GM12878 (cell line): Measurements from ENCODE around the gene SRM.
A peak's percentile ranks its signal among the peaks of the same experiment; 100 is the strongest.

Source experiments
- ATF2 ChIP-seq: IDR thresholded peaks from 2 replicates; pipeline ENCODE4 v1.6.1; 2012; ENCODE audit warnings: low read length, inconsistent platforms
- CBX5 ChIP-seq: sonication (generic); IDR thresholded peaks from 2 replicates; pipeline ENCODE4 v1.6.1; 2016; ENCODE audit warnings: low read depth, moderate library complexity, mild to moderate bottlenecking, inconsistent platforms
- CHD1 ChIP-seq: IDR thresholded peaks from 2 replicates; pipeline ENCODE4 v1.6.1; 2012; ENCODE audit warnings: low read depth, low read length, improper control_type of control experiment
- CTCF ChIP-seq, 3 experiments: IDR thresholded peaks in 2 of 3; conservative IDR thresholded peaks in 1 of 3; 2 replicates each; pipeline ENCODE4 v1.5.1; 2011; ENCODE audit warnings: low read depth in 3 of 3, low read length in 3 of 3, mild to moderate bottlenecking in 3 of 3, control low read depth in 2 of 3, moderate library complexity in 2 of 3, inconsistent platforms in 1 of 3, mixed read lengths in 1 of 3; ENCODE audit not compliant: control insufficient read depth in 2 of 3, insufficient read depth in 1 of 3; ENCODE audit errors: extremely low read depth in 1 of 3
- CUX1 ChIP-seq: IDR thresholded peaks from 2 replicates; pipeline ENCODE4 v1.6.1; 2012; ENCODE audit warnings: improper control_type of control experiment, low read depth, low read length; ENCODE audit not compliant: insufficient replicate concordance
- ETV6 ChIP-seq, 2 experiments: fragments of 450-650 bp in 1 of 2; IDR thresholded peaks in 1 of 2; conservative IDR thresholded peaks in 1 of 2; 2 replicates each; pipeline ENCODE4 v1.6.1; 2014; ENCODE audit warnings: antibody characterized with exemption in 1 of 2, borderline replicate concordance in 1 of 2, low read depth in 1 of 2, mild to moderate bottlenecking in 1 of 2, moderate library complexity in 1 of 2
- NFIC ChIP-seq: IDR thresholded peaks from 2 replicates; pipeline ENCODE4 v1.6.1; 2012; ENCODE audit warnings: low read depth, mild to moderate bottlenecking, inconsistent platforms, low read length, moderate library complexity
- NFYB ChIP-seq: IDR thresholded peaks from 2 replicates; pipeline ENCODE4 v1.6.1; 2011; ENCODE audit warnings: low read depth, mild to moderate bottlenecking, low read length, improper control_type of control experiment, moderate library complexity; ENCODE audit not compliant: insufficient read depth
- POLR2A ChIP-seq: IDR thresholded peaks from 2 replicates; pipeline ENCODE4 v1.6.1; 2011; ENCODE audit warnings: low read depth, mild to moderate bottlenecking, low read length
- POLR2AphosphoS2 ChIP-seq: IDR thresholded peaks from 2 replicates; pipeline ENCODE4 v1.6.1; 2011; ENCODE audit warnings: low read depth, mild to moderate bottlenecking, low read length, improper control_type of control experiment, moderate library complexity
- RAD51 ChIP-seq: fragments of 450-650 bp; IDR thresholded peaks from 2 replicates; pipeline ENCODE4 v1.6.1; 2016; ENCODE audit warnings: moderate library complexity, mild to moderate bottlenecking, inconsistent platforms
- REST ChIP-seq: IDR thresholded peaks from 2 replicates; pipeline ENCODE4 v1.6.1; 2012; ENCODE audit warnings: mild to moderate bottlenecking, low read depth, low read length
- RFX5 ChIP-seq: IDR thresholded peaks from 2 replicates; pipeline ENCODE4 v1.6.1; 2011; ENCODE audit warnings: low read depth, low read length, improper control_type of control experiment
- TAF1 ChIP-seq: IDR thresholded peaks from 2 replicates; pipeline ENCODE4 v1.6.1; 2011; ENCODE audit warnings: mild to moderate bottlenecking, low read depth, low read length, borderline replicate concordance

GRCh38 chr1:11026903-11027302 is 32.9 kb downstream of the SRM start:
- TF ChIP-seq POLR2A (0 out of 2 replicates have a peak, but pooled peaks have one; percentile 32), CBX5 (no peak), REST (no peak), CUX1 (no peak), CTCF (IDR thresholded peaks at IDR 0.05 in 2 of 3, conservative IDR thresholded peaks at IDR 0.05 in 1 of 3; ENCODE audit: control insufficient read depth in 2 of 3, extremely low read depth in 1 of 3, insufficient read depth in 1 of 3, low read depth in 3 of 3, low read length in 3 of 3) (no peak), CHD1 (no peak), POLR2AphosphoS2 (no peak), RFX5 (no peak), NFYB (no peak), TAF1 (no peak), NFIC (no peak), ETV6 (conservative IDR thresholded peaks at IDR 0.05 in 1 of 2, IDR thresholded peaks at IDR 0.05 in 1 of 2; ENCODE audit: borderline replicate concordance in 1 of 2, low read depth in 1 of 2) (no peak), RAD51 (no peak), ATF2 (no peak)
